GM12873 (cell line): ENCODE measurements around the gene PLEKHA5.

Experiments used
- CTCF ChIP-seq: IDR thresholded peaks from 2 replicates; pipeline ENCODE4 v1.5.1; 2012; ENCODE audit warnings: low read depth, mild to moderate bottlenecking, moderate library complexity, low read length, control low read depth; ENCODE audit not compliant: insufficient read depth; ENCODE audit errors: missing control alignments

The PLEKHA5 gene

DNA sequence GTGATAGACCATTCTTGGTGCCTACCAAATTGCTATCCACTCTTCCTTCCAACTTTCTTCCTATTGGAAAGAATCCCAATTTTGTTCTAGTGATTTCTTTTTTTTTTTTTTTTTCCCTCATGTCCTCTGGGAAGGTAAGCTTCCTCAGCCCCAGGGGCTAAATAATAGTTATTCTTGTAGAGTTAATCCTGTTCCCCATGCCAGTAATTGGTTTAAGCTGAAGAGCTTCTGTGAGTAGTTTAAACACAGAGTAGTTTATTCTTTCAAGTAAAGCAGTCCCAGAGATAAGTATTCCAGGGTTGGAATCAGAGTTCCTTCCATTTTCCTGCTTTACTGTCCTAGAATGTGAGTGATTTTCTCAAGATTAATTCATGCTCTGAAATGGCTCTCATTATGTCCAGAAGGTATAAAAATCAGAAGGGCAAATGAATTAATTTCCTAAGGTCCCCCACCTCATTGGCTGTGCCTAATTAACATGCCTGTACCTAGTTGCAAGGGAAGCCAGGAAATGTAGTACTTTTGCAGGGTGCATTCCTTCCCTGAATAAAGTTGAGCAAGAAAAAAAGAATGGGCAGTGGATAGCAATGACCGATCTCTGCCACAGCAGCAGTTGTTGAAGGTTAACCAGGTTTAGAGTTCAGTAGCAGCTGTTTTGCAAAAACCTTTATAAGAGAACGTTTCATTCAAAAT, 97.8 kb downstream of the PLEKHA5 start:
- no peak for TF ChIP-seq CTCF

DNA sequence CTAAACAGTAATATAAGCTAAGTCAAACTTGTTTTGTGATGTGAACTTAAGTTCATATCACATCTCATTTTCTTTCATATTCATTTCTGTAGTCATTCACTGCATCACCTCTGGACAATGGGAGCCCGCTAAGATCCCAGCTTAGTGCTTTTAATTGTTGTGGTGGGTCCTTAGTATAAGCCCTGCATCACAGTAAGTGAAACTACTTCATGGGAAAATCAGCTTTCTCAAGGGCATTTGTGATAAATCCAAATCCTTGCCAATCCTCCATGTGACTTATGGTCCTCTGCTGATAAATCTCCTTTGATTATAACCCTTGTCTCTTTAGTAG, 98.3 kb downstream of the PLEKHA5 start:
- no peak for TF ChIP-seq CTCF

GRCh38 chr12:19230299-19230866, 100.8 kb downstream of the PLEKHA5 start:
- no peak for TF ChIP-seq CTCF

DNA sequence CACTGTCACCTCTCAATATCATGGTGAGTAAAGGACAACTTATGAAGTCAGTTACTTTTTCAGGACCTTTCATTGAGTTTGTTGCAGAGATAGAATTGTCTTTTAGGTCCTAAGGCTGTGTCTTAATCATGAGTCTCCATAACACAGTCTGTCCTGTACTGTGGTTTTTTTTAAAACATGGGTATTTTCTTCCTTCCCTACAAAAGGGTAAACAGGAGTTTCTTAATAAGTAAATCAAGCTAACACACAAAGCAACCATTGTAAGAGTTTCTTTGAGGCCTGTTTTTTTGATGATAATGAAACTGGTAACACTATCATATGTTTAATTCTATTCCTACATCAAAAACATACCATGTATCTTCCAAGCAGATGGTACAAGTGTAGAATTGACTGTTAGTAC, 101.4 kb downstream of the PLEKHA5 start:
- no peak for TF ChIP-seq CTCF

GRCh38 chr12:19234171-19234704, 104.7 kb downstream of the PLEKHA5 start:
- no peak for TF ChIP-seq CTCF

DNA sequence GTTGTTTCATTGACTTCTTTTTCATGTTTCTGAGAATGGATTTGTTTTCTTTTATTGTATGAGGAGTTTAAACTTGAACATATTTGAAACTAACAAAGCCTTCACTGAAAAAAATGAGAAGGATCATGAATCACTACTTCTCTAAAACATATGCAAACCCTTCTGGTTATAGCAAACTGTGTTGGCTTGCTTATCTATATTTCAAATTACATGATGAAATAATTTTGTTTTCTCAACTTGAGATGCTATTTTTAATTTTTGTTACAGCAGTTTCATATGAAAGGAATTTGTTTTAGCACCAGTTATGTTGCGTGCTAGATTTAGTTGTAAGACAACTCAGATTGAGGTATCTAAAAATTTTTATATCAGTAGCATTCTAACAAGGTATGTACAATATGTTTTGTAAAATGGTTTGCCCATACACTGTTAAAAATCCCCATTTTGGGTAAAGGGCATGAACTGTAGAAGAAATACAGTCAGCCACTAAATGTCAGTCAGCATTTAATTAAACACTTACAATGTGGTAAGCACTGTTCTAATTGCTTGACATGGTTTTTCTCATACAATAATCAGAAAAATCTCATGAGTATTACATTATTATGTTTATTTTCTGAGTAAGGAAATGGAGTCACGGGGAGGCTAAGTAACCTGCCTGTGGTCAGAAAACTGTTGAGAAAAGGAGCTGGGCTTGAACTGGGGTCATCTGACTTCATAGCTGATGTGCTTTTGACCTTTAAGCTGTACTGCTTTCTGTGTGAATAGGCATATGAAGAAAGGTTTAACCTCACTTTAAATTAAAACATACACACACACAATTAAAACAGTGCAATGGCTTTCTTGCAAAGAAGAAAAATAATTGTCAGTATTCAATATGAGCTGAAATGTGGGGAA, 105.7 kb downstream of the PLEKHA5 start:
- TF ChIP-seq CTCF = no peak

DNA sequence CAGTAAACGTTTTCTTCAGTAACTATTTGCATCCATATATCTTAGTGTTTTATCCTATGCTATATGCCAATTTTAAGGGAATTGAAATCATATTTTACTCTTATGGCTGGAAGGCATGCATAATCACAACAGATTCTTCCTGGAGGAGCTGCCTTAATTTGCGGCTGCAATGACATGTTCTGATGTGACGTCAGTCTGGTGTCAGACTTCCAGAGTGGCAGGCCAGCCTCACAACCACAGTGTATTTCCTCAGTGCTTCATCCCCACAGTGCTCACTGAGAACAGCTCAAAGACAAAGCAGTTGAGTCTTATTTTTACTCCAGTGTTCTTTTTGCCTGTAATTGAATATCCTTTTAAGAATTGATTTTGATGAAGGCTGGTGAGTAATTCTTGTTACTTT, 107.1 kb downstream of the PLEKHA5 start:
- no peak for TF ChIP-seq CTCF
